Measurements from ENCODE around the gene WRNIP1.

Gene WRNIP1

DNA sequence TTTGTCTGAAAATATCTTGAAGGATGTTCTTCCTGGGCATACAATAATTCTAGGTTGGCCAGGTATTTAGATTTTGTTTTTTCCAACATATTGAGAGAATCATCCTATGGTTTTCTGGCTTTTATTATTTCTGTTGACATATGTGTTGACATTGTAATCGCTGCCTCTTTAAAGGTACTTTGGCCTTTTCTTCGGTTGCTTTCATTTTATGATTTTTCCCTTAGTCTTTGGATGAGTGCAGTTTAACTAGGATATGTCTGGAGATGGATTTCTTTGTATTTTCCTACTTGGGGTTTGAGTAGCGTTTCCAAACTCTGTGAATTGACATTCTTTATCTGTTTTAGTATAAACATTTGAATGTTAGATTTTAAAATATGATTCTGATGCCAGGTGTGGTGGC, 65.0 kb downstream of the WRNIP1 start:
- TF ChIP-seq ZNF274 (IDR thresholded peaks at IDR 0.05; ENCODE audit: low read depth, low read length) = no peak
- H3K4me3 ChIP-seq (ENCODE audit: low read length) = no peak overlapping the region

DNA sequence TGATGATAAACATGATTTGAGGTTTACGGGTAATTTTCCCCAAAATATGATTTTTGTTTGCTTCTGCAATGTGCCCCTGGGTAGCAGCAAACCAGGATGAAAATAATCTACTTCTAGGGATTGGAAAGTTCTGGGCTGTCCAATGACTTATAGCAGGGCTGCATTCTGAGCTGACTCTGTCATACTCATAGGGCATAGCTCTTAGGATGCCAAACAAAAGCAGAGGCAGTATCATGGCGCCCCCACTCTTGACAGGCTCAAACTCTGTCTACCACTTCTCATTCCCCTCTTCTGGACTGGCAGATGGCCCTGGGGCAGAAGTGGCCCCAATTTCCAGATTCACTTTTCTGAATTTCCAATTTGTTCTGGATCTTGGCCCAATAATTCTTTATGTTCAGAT, 66.2 kb downstream of the WRNIP1 start:
- H3K4me3 ChIP-seq (ENCODE audit: low read length) = no peak overlapping the region
- no peak for TF ChIP-seq ZNF274 (IDR thresholded peaks at IDR 0.05; ENCODE audit: low read depth, low read length)

DNA sequence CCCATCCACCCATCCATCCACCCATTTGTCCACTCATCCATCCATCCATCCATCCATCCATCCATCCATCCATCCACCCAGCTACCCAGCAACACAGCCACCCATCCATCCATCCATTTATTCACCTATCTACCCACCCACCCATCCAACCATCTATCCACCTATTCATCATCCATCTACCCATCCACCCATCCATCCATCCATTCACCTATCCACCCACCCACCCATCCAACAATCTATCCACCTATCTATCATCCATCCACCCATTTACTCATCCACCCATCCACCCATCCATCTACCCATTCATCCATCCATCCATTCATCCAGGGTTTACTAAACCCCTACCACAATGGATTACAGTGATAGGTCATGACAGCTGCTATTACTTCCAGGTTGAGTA, 69.1 kb downstream of the WRNIP1 start:
- TF ChIP-seq ZNF274 (IDR thresholded peaks at IDR 0.05; ENCODE audit: low read depth, low read length) = no peak
- no peak overlapping the region for H3K4me3 ChIP-seq (ENCODE audit: low read length)
